Tibial nerve (tissue), 3 donors: ENCODE results near the gene GGT7.

Experiments
- POLR2A ChIP-seq, 2 donors: fragments of 450-650 bp; IDR thresholded peaks; one replicate each; pipeline ENCODE4 v1.6.1; 2017; ENCODE audit warnings: antibody characterized with exemption in 2 of 2, mild to moderate bottlenecking in 2 of 2, moderate library complexity in 2 of 2
- TF ChIP-seq, protein P1 (sequence below), 5 experiments: fragments of 200-600 bp in 3 of 5; fragments of 450-650 bp in 2 of 5; sonication (generic) in 3 of 5; IDR thresholded peaks; one replicate each; pipeline ENCODE4 v1.5.1; 2016 to 2019; ENCODE audit warnings: antibody characterized with exemption in 5 of 5, mild to moderate bottlenecking in 3 of 5, moderate library complexity in 2 of 5

DNA sequence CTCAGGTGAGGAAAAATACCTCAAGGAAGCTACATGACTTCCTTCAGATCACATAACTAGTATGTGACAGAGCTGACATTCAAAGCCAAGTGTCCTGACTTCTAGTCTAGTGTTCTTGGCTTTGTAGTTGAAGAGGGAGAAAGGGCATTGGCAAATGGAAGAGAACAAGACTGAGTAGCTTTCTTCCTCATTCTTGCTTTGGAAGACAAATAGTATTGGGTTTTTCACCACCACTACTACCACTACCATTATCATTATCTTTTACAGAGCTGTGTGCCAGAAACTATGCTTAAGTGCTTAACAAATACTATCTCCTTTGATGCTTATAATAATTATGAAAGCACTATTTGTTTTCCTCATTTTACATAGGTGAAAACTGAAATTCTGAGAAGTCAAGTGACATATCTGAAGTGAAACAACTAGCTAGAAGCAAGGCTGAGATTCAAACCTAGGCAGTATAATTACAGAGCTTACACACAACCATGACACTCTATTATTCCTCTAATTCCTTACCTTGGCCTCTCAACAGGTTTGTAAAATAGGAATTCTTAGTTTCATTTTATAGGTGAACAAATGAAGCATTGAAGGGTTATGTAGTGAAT is 10.5 kb upstream of the GGT7 start:
- TF ChIP-seq, protein P1, sequence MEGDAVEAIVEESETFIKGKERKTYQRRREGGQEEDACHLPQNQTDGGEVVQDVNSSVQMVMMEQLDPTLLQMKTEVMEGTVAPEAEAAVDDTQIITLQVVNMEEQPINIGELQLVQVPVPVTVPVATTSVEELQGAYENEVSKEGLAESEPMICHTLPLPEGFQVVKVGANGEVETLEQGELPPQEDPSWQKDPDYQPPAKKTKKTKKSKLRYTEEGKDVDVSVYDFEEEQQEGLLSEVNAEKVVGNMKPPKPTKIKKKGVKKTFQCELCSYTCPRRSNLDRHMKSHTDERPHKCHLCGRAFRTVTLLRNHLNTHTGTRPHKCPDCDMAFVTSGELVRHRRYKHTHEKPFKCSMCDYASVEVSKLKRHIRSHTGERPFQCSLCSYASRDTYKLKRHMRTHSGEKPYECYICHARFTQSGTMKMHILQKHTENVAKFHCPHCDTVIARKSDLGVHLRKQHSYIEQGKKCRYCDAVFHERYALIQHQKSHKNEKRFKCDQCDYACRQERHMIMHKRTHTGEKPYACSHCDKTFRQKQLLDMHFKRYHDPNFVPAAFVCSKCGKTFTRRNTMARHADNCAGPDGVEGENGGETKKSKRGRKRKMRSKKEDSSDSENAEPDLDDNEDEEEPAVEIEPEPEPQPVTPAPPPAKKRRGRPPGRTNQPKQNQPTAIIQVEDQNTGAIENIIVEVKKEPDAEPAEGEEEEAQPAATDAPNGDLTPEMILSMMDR (IDR thresholded peaks at IDR 0.05), result no peak
- TF ChIP-seq POLR2A (IDR thresholded peaks at IDR 0.05), result no peak
